GM18858 (cell line): ENCODE measurements around the gene CORO1A.
A peak's percentile ranks its signal among the peaks of the same experiment; 100 is the strongest.
"Not testable (repeated sequence)": the region's sequence is repeated elsewhere in the genome, so short reads cannot be mapped to it uniquely, and the experiment has no call there.

Source experiments
- ATAC-seq: cut with Tn5 transposase; IDR thresholded peaks from one replicate; pipeline ENCODE4 v1.9.1; 2021; ENCODE audit not compliant: unreplicated experiment

Gene CORO1A

DNA sequence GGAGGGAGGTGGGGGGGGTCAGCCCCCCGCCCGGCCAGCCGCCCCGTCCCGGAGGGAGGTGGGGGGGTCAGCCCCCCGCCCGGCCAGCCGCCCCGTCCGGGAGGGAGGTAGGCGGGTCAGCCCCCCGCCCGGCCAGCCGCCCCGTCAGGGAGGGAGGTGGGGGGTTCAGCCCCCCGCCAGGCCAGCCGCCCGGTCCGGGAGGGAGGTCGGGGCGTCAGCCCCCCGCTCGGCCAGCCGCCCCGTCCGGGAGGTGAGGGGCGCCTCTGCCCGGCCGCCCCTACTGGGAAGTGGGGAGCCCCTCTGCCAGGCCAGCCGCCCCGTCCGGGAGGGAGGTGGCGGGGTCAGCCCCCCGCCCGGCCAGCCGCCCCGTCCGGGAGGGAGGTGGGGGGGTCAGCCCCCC lies 14.0 kb upstream of the CORO1A start:
- not testable (repeated sequence) for ATAC-seq

DNA sequence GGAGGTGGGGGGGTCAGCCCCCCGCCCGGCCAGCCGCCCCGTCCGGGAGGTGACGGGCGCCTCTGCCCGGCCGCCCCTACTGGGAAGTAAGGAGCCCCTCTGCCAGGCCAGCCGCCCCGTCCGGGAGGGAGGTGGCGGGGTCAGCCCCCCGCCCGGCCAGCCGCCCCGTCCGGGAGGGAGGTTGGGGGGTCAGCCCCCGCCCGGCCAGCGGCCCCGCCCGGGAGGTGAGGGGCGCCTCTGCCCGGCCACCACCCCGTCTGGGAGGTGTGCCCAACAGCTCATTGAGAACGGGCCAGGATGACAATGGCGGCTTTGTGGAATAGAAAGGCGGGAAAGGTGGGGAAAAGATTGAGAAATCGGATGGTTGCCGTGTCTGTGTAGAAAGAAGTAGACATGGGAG lies 13.3 kb upstream of the CORO1A start:
- not testable (repeated sequence) for ATAC-seq

DNA sequence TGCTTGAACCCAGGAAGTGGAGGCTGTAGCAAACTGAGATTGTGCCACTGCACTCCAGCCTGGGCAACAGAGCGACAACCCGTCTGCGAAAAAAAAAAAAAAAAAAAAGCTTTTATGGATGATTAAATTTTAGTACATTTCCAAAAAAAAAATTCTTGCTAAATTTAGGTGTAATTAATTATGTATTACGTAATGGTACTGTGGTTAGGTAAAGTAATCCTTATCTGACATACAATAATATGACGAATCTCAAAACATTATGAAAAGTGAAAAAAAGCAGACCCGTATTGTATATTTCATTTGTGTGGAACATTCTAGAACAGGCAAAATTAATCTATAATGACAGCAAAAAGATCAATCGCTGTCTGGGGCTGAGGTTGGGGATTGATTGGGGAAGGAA lies 10.3 kb upstream of the CORO1A start:
- ATAC-seq: no peak

DNA sequence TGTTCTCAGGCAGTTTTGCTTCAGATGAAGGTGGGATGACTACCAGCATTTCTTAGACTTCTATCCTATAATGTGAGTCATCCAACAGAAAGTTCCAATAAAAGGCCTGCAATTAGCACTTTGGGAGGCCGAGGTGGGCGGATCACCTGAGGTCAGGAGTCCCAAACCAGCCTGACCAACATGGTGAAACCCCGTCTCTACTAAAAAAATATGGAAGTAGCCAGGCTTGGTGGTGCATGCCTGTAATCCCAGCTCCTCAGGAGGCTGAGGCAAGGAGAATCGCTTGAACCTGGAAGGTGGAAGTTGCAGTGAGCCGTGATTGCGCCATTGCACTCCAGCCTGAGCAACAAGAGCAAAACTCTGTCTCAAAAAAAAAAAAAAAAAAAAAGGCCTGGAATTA lies 6.5 kb upstream of the CORO1A start:
- ATAC-seq: not testable (repeated sequence)

GRCh38 chr16:30179195-30179594 lies 4.2 kb upstream of the CORO1A start:
- ATAC-seq: no peak

- ATAC-seq: no peak
These were observed 3.5 kb upstream of the CORO1A start for GRCh38 chr16:30179931-30180330.

DNA sequence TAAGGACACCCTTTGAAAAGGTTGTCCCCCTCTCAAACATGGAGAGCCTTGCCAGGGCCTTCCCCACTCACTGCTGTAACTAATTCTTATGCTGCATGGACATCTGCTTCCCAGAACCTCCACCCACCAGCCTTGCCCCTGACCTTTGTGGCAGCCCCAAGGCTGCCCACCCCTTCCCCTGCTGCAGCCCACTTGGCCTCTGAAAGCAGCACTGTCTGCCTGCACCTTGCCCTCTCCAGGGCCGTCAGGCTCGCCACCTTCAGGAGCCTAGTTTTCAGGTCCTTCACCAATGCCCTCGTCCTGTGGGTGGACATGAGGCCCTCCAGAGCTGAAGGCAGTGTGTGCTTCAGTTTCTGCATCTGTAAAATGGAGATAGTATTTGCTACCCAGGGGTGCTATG lies 2.7 kb upstream of the CORO1A start:
- ATAC-seq: no peak

GRCh38 chr16:30184096-30184890 lies 891 bp downstream of the CORO1A start:
- no peak for ATAC-seq

GRCh38 chr16:30184891-30185682 lies 1.7 kb downstream of the CORO1A start:
- no peak for ATAC-seq

DNA sequence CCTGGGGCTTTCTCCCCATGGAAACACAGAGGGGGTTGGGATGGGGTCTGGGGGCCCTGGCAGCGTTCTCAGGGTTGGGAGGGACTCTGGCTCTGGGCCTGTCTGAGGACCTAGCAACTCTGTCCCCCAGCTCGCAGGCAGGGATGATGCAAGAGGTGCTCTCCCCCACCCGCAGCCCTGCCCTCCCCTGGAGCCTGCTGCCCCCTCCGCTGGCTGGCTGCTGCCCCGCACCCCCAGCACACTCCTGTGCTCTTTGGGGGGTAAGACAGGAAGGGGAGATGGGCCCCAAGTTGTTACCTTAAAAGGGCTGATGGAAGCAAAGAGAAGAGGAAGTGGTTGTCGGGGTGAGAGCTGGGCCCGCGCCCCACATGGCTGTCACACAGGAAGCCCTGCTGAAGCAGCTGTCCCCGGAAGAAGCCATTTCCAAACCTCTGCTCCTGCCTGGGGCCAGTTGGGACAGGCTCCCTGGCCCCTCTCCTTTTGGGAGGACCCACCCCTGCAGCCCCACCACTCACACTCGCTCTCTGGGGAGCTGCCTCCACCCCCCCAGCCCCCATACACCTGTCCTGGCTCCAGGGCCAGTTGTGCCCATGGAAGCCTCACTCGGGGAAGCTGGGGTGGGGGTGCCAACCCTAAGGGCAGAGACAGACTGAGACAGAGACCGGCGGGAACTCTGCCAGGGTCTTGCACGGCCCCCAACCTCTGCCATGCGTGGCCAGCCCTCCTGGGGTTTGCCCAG lies 2.5 kb downstream of the CORO1A start:
- ATAC-seq: no peak

- no peak for ATAC-seq
These were observed 3.0 kb downstream of the CORO1A start for GRCh38 chr16:30186444-30186781.

GRCh38 chr16:30186782-30187555 lies 3.6 kb downstream of the CORO1A start:
- no peak for ATAC-seq

DNA sequence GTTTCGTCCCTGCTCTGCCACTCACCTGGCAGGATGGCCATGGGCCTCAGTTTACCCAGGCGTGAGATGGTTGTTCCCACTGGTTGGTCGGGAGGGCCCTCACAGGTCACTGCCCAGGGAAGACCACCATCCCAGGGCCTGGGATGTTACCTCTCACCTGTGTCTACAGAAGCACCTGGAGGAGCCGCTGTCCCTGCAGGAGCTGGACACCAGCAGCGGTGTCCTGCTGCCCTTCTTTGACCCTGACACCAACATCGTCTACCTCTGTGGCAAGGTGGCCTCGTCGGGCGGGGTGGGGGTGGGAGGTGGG lies 4.1 kb downstream of the CORO1A start:
- ATAC-seq: no peak

DNA sequence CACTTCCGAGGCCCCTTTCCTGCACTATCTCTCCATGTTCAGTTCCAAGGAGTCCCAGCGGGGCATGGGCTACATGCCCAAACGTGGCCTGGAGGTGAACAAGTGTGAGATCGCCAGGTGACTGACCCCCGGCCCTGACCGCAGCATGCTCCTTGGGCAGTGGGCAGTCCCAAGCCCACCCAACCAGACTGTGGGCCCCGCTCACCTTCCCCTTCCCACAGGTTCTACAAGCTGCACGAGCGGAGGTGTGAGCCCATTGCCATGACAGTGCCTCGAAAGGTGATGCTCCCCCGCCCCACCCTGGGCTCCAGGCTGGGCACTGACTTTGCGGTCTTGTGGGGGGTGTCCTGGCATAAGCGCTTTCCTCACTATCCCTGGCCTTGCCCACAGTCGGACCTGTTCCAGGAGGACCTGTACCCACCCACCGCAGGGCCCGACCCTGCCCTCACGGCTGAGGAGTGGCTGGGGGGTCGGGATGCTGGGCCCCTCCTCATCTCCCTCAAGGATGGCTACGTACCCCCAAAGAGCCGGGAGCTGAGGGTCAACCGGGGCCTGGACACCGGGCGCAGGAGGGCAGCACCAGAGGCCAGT lies 4.7 kb downstream of the CORO1A start:
- no peak for ATAC-seq

GRCh38 chr16:30191158-30191557 lies 7.8 kb downstream of the CORO1A start:
- not testable (repeated sequence) for ATAC-seq

DNA sequence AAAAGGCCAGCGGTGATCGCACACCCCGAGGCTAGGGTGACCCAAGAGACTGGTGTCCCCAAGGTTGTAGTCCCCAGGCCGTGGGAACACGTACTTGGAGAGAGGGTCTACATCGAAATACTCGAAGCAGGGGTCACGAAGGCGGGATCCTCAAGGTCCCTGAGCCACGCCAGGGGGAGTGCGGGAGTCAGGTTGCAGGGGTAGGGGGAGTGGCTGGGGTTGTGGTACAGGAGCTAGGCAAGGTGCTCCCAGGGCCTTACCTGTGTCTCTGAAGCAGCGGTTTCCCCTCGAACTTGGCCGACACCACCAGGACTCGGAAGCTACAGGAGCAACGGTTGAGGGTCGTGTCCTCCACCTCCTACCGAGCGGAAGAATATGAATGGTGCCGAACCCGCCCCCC lies 9.7 kb downstream of the CORO1A start:
- not testable (repeated sequence) for ATAC-seq

- ATAC-seq: peak; percentile 80
These were observed 10.2 kb downstream of the CORO1A start, which contains the start of the genes BOLA2B and SLX1A for GRCh38 chr16:30193615-30194014. Gene BOLA2B (minus strand): TSS chr16:30193666. CDS start chr16:30193595, 71 bp downstream. Gene SLX1A (plus strand): TSS chr16:30193875. CDS start chr16:30194085, 210 bp downstream.

DNA sequence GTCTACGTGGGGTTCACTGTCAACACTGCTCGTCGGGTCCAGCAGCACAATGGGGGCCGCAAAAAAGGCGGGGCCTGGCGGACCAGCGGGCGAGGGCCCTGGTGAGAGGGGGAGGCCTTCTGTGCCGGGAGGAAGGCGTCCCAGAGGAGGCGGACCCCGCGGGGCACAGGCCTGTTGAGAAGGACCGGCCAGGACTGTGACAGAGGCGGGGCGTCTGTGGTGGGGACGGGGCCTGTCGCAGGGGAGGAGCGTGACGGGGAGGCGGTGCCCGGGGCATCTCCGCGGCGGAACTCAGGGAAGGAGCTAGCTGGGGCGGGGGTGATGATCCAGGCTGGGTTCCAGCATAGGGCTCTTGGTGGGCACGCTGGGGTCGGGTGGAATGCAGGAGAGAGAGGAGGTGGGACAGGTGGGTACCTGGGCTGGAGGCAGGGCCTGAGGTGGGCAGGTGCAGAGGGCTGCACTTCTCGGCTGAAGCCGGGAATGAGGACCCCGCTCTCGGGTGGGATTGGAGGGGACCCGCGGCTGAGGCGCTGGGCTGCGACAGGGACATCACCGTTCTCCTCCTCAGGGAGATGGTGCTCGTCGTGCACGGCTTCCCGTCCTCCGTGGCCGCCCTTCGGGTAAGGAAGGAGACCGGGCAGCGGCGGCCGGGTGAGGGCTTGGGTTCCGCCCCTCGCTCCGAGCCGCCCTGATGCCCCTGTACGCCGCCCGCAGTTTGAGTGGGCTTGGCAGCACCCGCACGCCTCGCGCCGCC lies 10.9 kb downstream of the CORO1A start:
- peak; percentile 32 for ATAC-seq

DNA sequence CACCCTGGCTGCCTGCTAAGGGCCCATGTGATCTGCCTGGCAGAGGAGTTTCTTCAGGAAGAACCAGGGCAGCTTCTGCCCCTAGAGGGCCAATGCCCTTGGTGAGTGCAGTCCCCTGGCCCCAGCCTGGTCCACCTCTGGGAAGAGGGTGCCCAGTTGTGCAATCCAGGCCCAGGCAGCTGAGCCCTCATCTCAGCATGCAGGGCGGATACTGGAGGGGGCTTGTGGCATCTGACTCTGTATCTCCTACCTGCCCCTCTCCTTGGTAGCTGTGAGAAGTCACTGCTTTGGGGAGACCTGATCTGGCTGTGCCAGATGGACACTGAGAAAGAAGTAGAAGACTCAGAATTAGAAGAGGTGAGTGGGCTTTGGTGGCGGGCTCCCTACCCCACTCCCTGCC lies 13.6 kb downstream of the CORO1A start:
- not testable (repeated sequence) for ATAC-seq

GRCh38 chr16:30199049-30199448 lies 15.6 kb downstream of the CORO1A start, which contains the start of gene SULT1A3:
Gene SULT1A3 (plus strand): TSS chr16:30199255. CDS start chr16:30200729, 1,474 bp downstream.
- ATAC-seq: not testable (repeated sequence)
